Small intestine (tissue), 7 donors: ENCODE data around the gene BICDL1. TPM values are rescaled to one million over a fixed set of nuclear protein-coding genes. Genes with fewer than 3 reads are reported as not detected.

Experiments used
- DNase-seq, 2 donors: peaks; one replicate each; pipeline versions ENCODE4 v3.0.0 to v3.0.0-alpha.2; 2013
- FAIRE-seq: peaks from 2 replicates; lab custom pipeline; 2012; peaks lifted over from hg19 to GRCh38; lab: Jason Lieb, UNC
- H3K27ac ChIP-seq, 3 donors: one replicate each; pipeline ENCODE4 v1.5.1; 2013; ENCODE audit warnings: low read length in 2 of 3, mild to moderate bottlenecking in 2 of 3, control low read depth in 1 of 3, inconsistent platforms in 1 of 3, low read depth in 1 of 3, moderate library complexity in 1 of 3
- H3K27me3 ChIP-seq, 3 donors: one replicate each; pipeline ENCODE4 v1.6.1; 2013; ENCODE audit warnings: low read length in 3 of 3, inconsistent platforms in 1 of 3; ENCODE audit not compliant: control insufficient read depth in 3 of 3, insufficient read depth in 3 of 3
- H3K36me3 ChIP-seq, 3 donors: one replicate each; pipeline ENCODE4 v1.6.1; 2013; ENCODE audit warnings: low read length in 3 of 3, inconsistent platforms in 1 of 3, low read depth in 1 of 3, mild to moderate bottlenecking in 1 of 3, moderate library complexity in 1 of 3; ENCODE audit not compliant: control insufficient read depth in 3 of 3, insufficient read depth in 2 of 3
- H3K4me1 ChIP-seq, 3 donors: one replicate each; pipeline ENCODE4 v1.6.1; 2013; ENCODE audit warnings: low read length in 2 of 3, inconsistent platforms in 1 of 3, low read depth in 1 of 3, mild to moderate bottlenecking in 1 of 3, moderate library complexity in 1 of 3; ENCODE audit not compliant: control insufficient read depth in 3 of 3, insufficient read depth in 2 of 3
- H3K4me3 ChIP-seq, 3 donors: one replicate each; pipeline ENCODE4 v1.5.1; 2013; ENCODE audit warnings: low read length in 3 of 3, control low read depth in 1 of 3, inconsistent platforms in 1 of 3, low read depth in 1 of 3, mild to moderate bottlenecking in 1 of 3, moderate library complexity in 1 of 3
- H3K9me3 ChIP-seq, 2 donors: one replicate each; pipeline ENCODE4 v1.6.1; 2013; ENCODE audit warnings: low read depth in 1 of 2, low read length in 1 of 2; ENCODE audit not compliant: control insufficient read depth in 2 of 2, insufficient read depth in 1 of 2
- WGBS, 3 donors: extraction: QIAGEN DNeasy Blood & Tissue Kit; methylation state at CpG; one replicate each; pipeline ENCODE4 v1.1.7; 2013; 5-methylcytosine and 5-hydroxymethylcytosine counted together
- polyA plus RNA-seq, 4 donors: library from polyadenylated mRNA; stranded (reverse) in 3 of 4; unstranded in 1 of 4; fragments of 200-250 nt in 3 of 4; fragments of 120-200 nt in 1 of 4; gene quantifications; one replicate each; pipeline versions ENCODE4 v1.2.1 to v1.2.3, GENCODE V29; 2013
- donor health status: healthy with polysubstance abuse.
- donor health status: control.
- donor health status: control.
- donor health status: Bipolar disorder and iron deficiency.
- donor health status: healthy.

BICDL1 gene
- polyA plus RNA-seq, 4 donors = 3.2 to 9.8 (median 6.0) TPM

GRCh38 chr12:120092551-120093335 lies 103.7 kb downstream of the BICDL1 start:
- Histone ChIP-seq H3K27ac (no peak overlapping the region), H3K9me3 (no peaks in the 10 kb centered on the region), H3K36me3 (peaks cover 7 to 62% (median 8%) of the 10 kb centered on the region in 3 donors), H3K27me3 (no peaks in the 10 kb centered on the region), H3K4me1 (no peaks in the 10 kb centered on the region), H3K4me3 (no peak overlapping the region)
- no peak for DNase-seq
- WGBS, 3 donors = 87 to 89% (median 88%) methylated on average over 22 to 23 of the region's 23 CpGs
- no peak for FAIRE-seq

- H3K36me3 ChIP-seq = peaks cover 9 to 65% (median 9%) of the 10 kb centered on the region in 3 donors
- 82 to 84% (median 83%) methylated on average over 4 of the region's 4 CpGs for WGBS, 3 donors
- H3K9me3 ChIP-seq = no peaks in the 10 kb centered on the region
- no peak overlapping the region for H3K27ac ChIP-seq
- no peaks in the 10 kb centered on the region for H3K27me3 ChIP-seq
- no peak for DNase-seq
- no peak for FAIRE-seq
- no peaks in the 10 kb centered on the region for H3K4me1 ChIP-seq
- H3K4me3 ChIP-seq = no peak overlapping the region
Observed at GRCh38 chr12:120093336-120093591, 104.2 kb downstream of the BICDL1 start.

- Histone ChIP-seq H3K4me1 (no peaks in the 10 kb centered on the region), H3K36me3 (peaks cover 11 to 70% (median 14%) of the 10 kb centered on the region in 3 donors), H3K9me3 (no peaks in the 10 kb centered on the region), H3K27ac (no peak overlapping the region), H3K27me3 (no peaks in the 10 kb centered on the region), H3K4me3 (no peak overlapping the region)
- no peak for FAIRE-seq
- no peak for DNase-seq
- 54 to 81% (median 68%) methylated on average over 15 to 17 of the region's 17 CpGs for WGBS, 3 donors
Observed at GRCh38 chr12:120093592-120094355, 104.7 kb downstream of the BICDL1 start.

GRCh38 chr12:120094485-120094884 lies 105.4 kb downstream of the BICDL1 start:
- H3K27me3 ChIP-seq = no peaks in the 10 kb centered on the region
- DNase-seq = no peak
- no peak for FAIRE-seq
- no peaks in the 10 kb centered on the region for H3K4me1 ChIP-seq
- peaks cover 11 to 77% (median 18%) of the 10 kb centered on the region in 3 donors for H3K36me3 ChIP-seq
- 78 to 87% (median 81%) methylated on average over 9 of the region's 9 CpGs for WGBS, 3 donors
- H3K4me3 ChIP-seq = no peak overlapping the region
- H3K27ac ChIP-seq = no peak overlapping the region
- no peaks in the 10 kb centered on the region for H3K9me3 ChIP-seq

- no peaks in the 10 kb centered on the region for H3K9me3 ChIP-seq
- WGBS, 3 donors = 89 to 95% (median 90%) methylated on average over 12 to 13 of the region's 13 CpGs
- no peaks in the 10 kb centered on the region for H3K4me1 ChIP-seq
- H3K4me3 ChIP-seq = no peak overlapping the region
- peaks cover 11 to 81% (median 20%) of the 10 kb centered on the region in 3 donors for H3K36me3 ChIP-seq
- FAIRE-seq (no peak), DNase-seq (no peak)
- no peaks in the 10 kb centered on the region for H3K27me3 ChIP-seq
- H3K27ac ChIP-seq = no peak overlapping the region
Observed at GRCh38 chr12:120095331-120095730, 106.3 kb downstream of the BICDL1 start.

- H3K27ac ChIP-seq = no peak overlapping the region
- no peaks in the 10 kb centered on the region for H3K27me3 ChIP-seq
- peaks cover 0 to under 1% (median 0%) of the 10 kb centered on the region in 3 donors for H3K4me1 ChIP-seq
- H3K4me3 ChIP-seq = no peak overlapping the region
- DNase-seq = no peak
- H3K36me3 ChIP-seq = peaks cover 11 to 85% (median 20%) of the 10 kb centered on the region in 3 donors
- FAIRE-seq = no peak
- WGBS, 3 donors = 82 to 89% (median 82%) methylated on average over 8 of the region's 8 CpGs
- no peaks in the 10 kb centered on the region for H3K9me3 ChIP-seq
Observed at GRCh38 chr12:120095736-120096135, 106.7 kb downstream of the BICDL1 start.

- H3K9me3 ChIP-seq = no peaks in the 10 kb centered on the region
- H3K27ac ChIP-seq = no peak overlapping the region
- H3K36me3 ChIP-seq = peaks cover 11 to 91% (median 20%) of the 10 kb centered on the region in 3 donors
- 94 to 96% (median 95%) methylated on average over 34 of the region's 34 CpGs for WGBS, 3 donors
- no peak overlapping the region for H3K4me3 ChIP-seq
- FAIRE-seq (no peak), DNase-seq (no peak)
- peaks cover 0 to 6% (median 0%) of the 10 kb centered on the region in 3 donors for H3K4me1 ChIP-seq
- H3K27me3 ChIP-seq = no peaks in the 10 kb centered on the region
Observed at GRCh38 chr12:120096671-120097202, 107.7 kb downstream of the BICDL1 start.

GRCh38 chr12:120098756-120099470 lies 109.9 kb downstream of the BICDL1 start:
- no peaks in the 10 kb centered on the region for H3K9me3 ChIP-seq
- peaks cover 0 to 8% (median 0%) of the 10 kb centered on the region in 3 donors for H3K4me1 ChIP-seq
- WGBS, 3 donors = 95 to 98% (median 96%) methylated on average over 36 of the region's 36 CpGs
- H3K27me3 ChIP-seq = no peaks in the 10 kb centered on the region
- no peak for DNase-seq
- no peak overlapping the region for H3K4me3 ChIP-seq
- H3K36me3 ChIP-seq = peaks cover 20 to 95% (median 26%) of the 10 kb centered on the region in 3 donors
- FAIRE-seq = no peak
- no peak overlapping the region for H3K27ac ChIP-seq
